Thoracic aorta endothelial cell (primary cell): ENCODE results near the gene P2RX3. TPM values are rescaled to one million over a fixed set of nuclear protein-coding genes. Genes with fewer than 3 reads are reported as not detected.

Experiments
- total RNA-seq: library from RNA; depleted of rRNA; stranded (reverse); fragments of >200 nt; gene quantifications from 2 replicates; pipeline ENCODE4 v1.2.3, GENCODE V29; 2012

P2RX3 gene
- total RNA-seq, result not detected in 2 replicates

DNA sequence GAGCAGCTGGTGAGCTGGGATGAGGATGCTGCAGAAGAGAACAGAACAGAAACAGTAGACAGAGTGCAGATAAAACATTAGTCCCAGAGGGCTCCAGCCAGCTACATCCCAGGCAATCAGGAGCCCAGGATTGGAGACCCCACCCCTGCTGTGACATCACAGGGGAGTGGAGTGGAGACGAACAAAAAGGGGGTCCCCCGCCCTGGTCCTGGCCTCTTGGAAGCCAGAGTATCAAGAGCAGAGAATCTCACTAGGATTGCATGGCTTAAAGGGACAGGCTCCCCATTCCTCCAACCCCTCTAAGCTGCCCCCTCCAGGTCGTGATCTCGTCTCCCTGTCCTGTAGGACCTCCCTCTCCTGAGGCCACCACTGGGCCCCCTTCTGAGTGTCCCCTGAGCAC lies at the start of gene P2RX3:
Gene P2RX3, plus strand, starts transcription at position 211 of the 400 bp plus-strand sequence. CDS start 199 bp downstream, outside the sequence.

DNA sequence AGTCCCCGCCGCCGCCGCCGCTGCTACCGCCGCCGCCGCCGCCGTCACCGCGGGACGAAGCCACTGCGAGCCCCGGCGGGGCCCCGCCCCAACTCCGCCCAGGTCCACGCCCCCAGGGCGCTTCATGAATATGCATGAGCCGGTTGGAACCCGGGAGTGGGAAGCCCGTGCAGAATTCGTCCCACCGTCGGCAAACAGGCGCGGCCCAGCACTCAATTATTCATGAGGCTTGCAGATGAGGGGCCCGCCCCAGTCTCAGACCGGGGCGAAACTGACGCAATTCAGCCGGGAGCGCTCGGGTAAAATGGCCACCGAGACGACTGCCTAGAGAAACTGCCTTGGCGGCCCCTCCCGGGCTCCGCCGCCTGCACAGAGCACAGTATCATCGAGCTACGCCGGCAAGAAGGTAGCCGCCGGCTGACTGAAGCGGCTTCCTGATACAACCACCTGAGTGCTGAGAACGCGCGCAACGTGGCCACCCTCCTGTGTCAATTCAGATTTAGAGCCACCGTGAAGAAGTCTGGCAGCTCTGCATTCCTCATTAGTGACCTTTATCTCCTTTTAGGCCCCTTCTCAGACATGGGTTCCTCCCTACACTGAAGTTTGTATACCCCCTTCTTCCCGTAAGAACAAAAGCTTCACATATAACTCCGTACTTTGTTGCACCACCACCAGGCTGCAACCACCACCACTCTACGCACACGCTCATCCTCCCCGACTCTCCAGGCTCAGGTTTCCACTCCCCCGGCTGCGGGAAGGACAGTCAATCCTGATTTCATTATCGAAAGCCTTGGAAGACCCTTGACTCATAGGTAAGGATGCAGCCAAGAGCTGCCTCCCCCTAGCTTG lies 13.0 kb upstream of the P2RX3 start, which contains the start of gene TNKS1BP1:
Gene TNKS1BP1, minus strand, starts transcription at position 67 of the 849 bp plus-strand sequence. CDS start 3,067 bp downstream, outside the sequence.

DNA sequence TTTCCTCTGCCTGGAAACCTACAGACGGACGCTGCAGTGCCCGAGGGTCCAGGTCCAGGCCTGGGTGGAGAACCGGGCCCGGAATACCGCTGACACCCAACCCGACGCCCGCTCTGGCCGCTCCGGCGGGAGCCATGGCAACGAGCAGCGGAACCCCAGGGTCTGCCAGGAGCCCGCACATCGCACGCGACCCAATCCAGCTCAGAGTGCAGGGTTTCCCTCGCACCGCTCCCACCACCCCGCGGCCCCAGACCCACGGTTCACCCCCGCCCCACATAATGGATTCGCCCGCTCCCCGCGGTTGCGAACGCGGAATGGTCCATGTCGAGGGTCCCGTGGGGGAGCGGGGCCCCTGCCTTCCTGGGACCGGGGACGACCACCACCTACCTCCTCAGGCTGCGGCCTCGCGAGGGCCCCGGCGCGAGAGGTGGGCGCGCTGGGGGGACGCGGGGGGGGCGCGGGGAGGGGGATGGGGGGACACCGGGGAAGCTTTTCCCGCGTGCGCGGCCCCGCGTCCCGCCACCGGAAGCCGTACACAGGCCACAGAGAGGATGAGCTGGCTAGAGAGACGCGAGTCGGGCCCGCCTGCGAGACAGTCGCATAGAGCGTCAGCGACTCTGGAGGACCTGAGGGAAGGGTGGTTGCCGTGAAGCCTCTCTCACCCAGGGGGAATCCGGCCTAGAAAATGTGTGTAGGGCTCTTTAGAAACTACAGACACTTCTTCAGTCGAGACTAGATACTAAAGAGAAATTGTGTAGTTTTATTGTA lies 2.6 kb upstream of the P2RX3 start, which contains the start of gene SSRP1:
Gene SSRP1, minus strand, starts transcription at position 550 of the 768 bp plus-strand sequence. CDS start 771 bp downstream, outside the sequence.

DNA sequence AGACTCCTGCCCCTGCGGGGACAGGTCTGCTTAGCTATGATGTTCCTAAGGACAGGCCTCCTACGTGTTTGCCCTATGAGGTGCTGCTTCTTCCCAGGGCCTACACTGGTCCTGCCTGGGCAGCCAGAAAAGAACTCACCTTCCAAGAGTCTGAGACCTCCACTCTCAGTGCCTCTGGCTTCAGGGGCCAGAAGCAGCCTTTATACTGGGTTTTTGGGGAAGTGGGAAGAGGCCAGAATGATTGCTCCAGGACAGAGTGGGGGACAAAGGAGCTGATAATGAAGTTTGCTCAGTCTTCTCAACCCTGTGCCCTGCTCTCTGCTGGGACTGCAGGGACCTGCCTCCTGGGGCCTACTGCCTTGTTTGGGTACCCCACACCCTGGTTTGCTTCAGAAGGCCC lies 42.8 kb downstream of the P2RX3 start, which contains the start of gene PRG3:
Gene PRG3, minus strand, starts transcription at position 176 of the 400 bp plus-strand sequence. CDS start 442 bp downstream, outside the sequence.

DNA sequence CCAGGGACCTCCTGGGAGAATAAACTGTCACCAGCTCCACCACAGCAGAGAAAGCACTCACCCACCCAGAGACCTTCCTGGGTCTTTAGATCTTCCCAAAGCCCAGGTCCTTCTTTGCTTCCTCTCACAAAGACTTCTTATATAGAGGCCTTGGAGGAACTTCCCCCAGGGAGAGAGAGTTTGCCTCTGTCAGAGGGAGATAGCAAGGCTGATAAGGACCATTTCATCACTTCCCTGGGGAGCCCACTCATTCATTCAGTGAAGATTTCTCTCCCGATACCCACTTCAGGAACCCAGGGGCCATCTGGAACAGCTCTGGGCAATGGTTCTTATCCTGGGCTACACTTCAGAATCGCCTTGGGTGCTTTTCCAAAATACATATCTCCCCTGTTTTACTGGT lies 52.4 kb downstream of the P2RX3 start, which contains the start of gene PRG2:
Gene PRG2, minus strand, starts transcription at position 116 of the 400 bp plus-strand sequence. CDS start 706 bp downstream, outside the sequence.

Other genes with a start within 250 kb of the P2RX3 start
- not detected in 2 replicates for gene LRRC55, start 156.4 kb upstream of the P2RX3 start, total RNA-seq
- 0.13 TPM in 1 of 2 replicates, not detected in the other for gene APLNR, start 101.1 kb upstream of the P2RX3 start, total RNA-seq
- 46.7 and 50.9 TPM in 2 replicates for gene TNKS1BP1, start 13.4 kb upstream of the P2RX3 start, total RNA-seq
- 123 and 143 TPM in 2 replicates for gene SSRP1, start 2.5 kb upstream of the P2RX3 start, total RNA-seq
- not detected in 2 replicates for gene PRG3, start 42.8 kb downstream of the P2RX3 start, total RNA-seq
- gene PRG2, start 52.3 kb downstream of the P2RX3 start, total RNA-seq, result 0.07 and 0.13 TPM in 2 replicates
- 120 and 156 TPM in 2 replicates for gene SLC43A3, start 88.8 kb downstream of the P2RX3 start, total RNA-seq
- 0.22 and 0.27 TPM in 2 replicates for gene RTN4RL2, start 122.2 kb downstream of the P2RX3 start, total RNA-seq
- gene SLC43A1, start 177.3 kb downstream of the P2RX3 start, total RNA-seq, result 10.4 and 15.4 TPM in 2 replicates
- gene TIMM10, start 192.4 kb downstream of the P2RX3 start, total RNA-seq, result 48.7 and 66.3 TPM in 2 replicates
- gene SMTNL1, start 199.2 kb downstream of the P2RX3 start, total RNA-seq, result not detected in 2 replicates
- gene UBE2L6, start 229.3 kb downstream of the P2RX3 start, total RNA-seq, result 15.6 and 18.7 TPM in 2 replicates